NB4 (cell line): ENCODE measurements around the gene MYO19.

Source experiments
- DNase-seq: peaks from one replicate; pipeline ENCODE4 v3.0.0; 2010; ENCODE audit warnings: low read depth
- H3K4me3 ChIP-seq: one replicate; pipeline ENCODE4 v1.5.1; 2011; ENCODE audit warnings: mild to moderate bottlenecking, low read depth, low read length, moderate library complexity
- CTCF ChIP-seq: IDR thresholded peaks from one replicate; pipeline ENCODE4 v1.5.1; 2012; ENCODE audit warnings: low read depth, low read length
- MAX ChIP-seq: IDR thresholded peaks from 2 replicates; pipeline ENCODE4 v1.6.1; 2011; ENCODE audit warnings: low read depth, low read length
- MYC ChIP-seq: IDR thresholded peaks from 2 replicates; pipeline ENCODE4 v1.6.1; 2011; ENCODE audit warnings: low read depth, low read length
- POLR2A ChIP-seq: IDR thresholded peaks from 2 replicates; pipeline ENCODE4 v1.6.1; 2011; ENCODE audit warnings: mild to moderate bottlenecking; ENCODE audit not compliant: insufficient read length; ENCODE audit errors: extremely low read depth

MYO19 gene

GRCh38 chr17:36540696-36541095 is 6.0 kb upstream of the MYO19 start:
- no peak for DNase-seq
- H3K4me3 ChIP-seq, result no peak overlapping the region
- no peak for TF ChIP-seq MAX
- no peak for TF ChIP-seq POLR2A
- no peak for TF ChIP-seq MYC
- TF ChIP-seq CTCF, result no peak

GRCh38 chr17:36535669-36536081 is 1.0 kb upstream of the MYO19 start:
- H3K4me3 ChIP-seq, result peak overlapping the region; percentile 93
- no peak for TF ChIP-seq CTCF
- no peak for TF ChIP-seq MAX
- TF ChIP-seq POLR2A, result no peak
- no peak for TF ChIP-seq MYC
- DNase-seq, result no peak

GRCh38 chr17:36533935-36534839 is 481 bp downstream of the MYO19 start:
- TF ChIP-seq MAX (no peak), POLR2A (no peak), MYC (no peak), CTCF (peak; percentile 67)
- peak; percentile 81 for DNase-seq
- peak overlapping the region; percentile 93 for H3K4me3 ChIP-seq

GRCh38 chr17:36532435-36532975 is 2.2 kb downstream of the MYO19 start:
- no peak for TF ChIP-seq MYC
- TF ChIP-seq CTCF, result no peak
- TF ChIP-seq MAX, result no peak
- no peak for TF ChIP-seq POLR2A
- no peak for DNase-seq
- H3K4me3 ChIP-seq, result no peak overlapping the region

- DNase-seq, result peak; percentile 36
- TF ChIP-seq CTCF (no peak), POLR2A (no peak), MAX (no peak), MYC (no peak)
- H3K4me3 ChIP-seq, result no peak overlapping the region
These were observed 5.5 kb downstream of the MYO19 start for GRCh38 chr17:36529121-36529520.
